Left lobe of liver (tissue), 2 donors: ENCODE data around the gene ESRP2. TPM values are rescaled to one million over a fixed set of nuclear protein-coding genes. Genes with fewer than 3 reads are reported as not detected.
A peak's percentile ranks its signal among the peaks of the same experiment; 100 is the strongest.

ENCODE experiments used
- ATAC-seq: fragments of 200-7000 bp; cut with Tn5 transposase; one replicate; pipeline ENCODE4 v1.9.1; 2020; ENCODE audit warnings: mild to moderate bottlenecking, moderate library complexity
- DNase-seq: peaks from one replicate; pipeline ENCODE4 v3.0.0-alpha.2; 2020; ENCODE audit warnings: low spot score
- total RNA-seq: library from RNA; stranded (reverse); gene quantifications from one replicate; pipeline ENCODE4 v1.2.1, GENCODE V29; 2021
- donor health status: DM: no; HTN: no; CAD: no; lungs with moderate emphysema.
- donor health status: DM: no; HTN: yes; CAD: no.

ESRP2 gene
- total RNA-seq, 1 donor from 2014 or later: 78.9 TPM

GRCh38 chr16:68264128-68265077 is 28.5 kb upstream of the ESRP2 start, which contains the start of gene SLC7A6:
SLC7A6 (plus strand) TSS chr16:68264526; CDS start chr16:68274727, 10,201 bp downstream.
- DNase-seq (peak; percentile 73), ATAC-seq (peak; percentile 89)

GRCh38 chr16:68263559-68264127 is 27.7 kb upstream of the ESRP2 start:
- ATAC-seq (no peak), DNase-seq (no peak)

GRCh38 chr16:68259007-68259825 is 23.3 kb upstream of the ESRP2 start:
- DNase-seq: no peak
- ATAC-seq: no peak

- no peak for ATAC-seq
- DNase-seq: no peak
Measured at GRCh38 chr16:68257906-68258800, 22.2 kb upstream of the ESRP2 start.

- DNase-seq: no peak
- ATAC-seq: no peak
Measured at GRCh38 chr16:68257251-68257905, 21.5 kb upstream of the ESRP2 start.

GRCh38 chr16:68255712-68256111 is 19.8 kb upstream of the ESRP2 start:
- DNase-seq: no peak
- ATAC-seq: no peak

GRCh38 chr16:68253721-68254120 is 17.8 kb upstream of the ESRP2 start:
- DNase-seq (no peak), ATAC-seq (no peak)

GRCh38 chr16:68252383-68252782 is 16.5 kb upstream of the ESRP2 start:
- ATAC-seq (no peak), DNase-seq (no peak)

- no peak for DNase-seq
- ATAC-seq: no peak
Measured at GRCh38 chr16:68251832-68252231, 15.9 kb upstream of the ESRP2 start.

GRCh38 chr16:68250951-68251350 is 15.0 kb upstream of the ESRP2 start:
- DNase-seq: no peak

GRCh38 chr16:68249371-68249770 is 13.4 kb upstream of the ESRP2 start:
- DNase-seq: no peak

More at GRCh38 chr16:68250951-68251350, 15.0 kb upstream of the ESRP2 start:
- ATAC-seq: no peak

GRCh38 chr16:68247932-68248331 is 12.0 kb upstream of the ESRP2 start:
- DNase-seq: peak; percentile 83
- ATAC-seq: peak; percentile 70

More at GRCh38 chr16:68249371-68249770, 13.4 kb upstream of the ESRP2 start:
- no peak for ATAC-seq

- ATAC-seq (no peak), DNase-seq (no peak)
Measured at GRCh38 chr16:68247400-68247799, 11.5 kb upstream of the ESRP2 start.

- DNase-seq (no peak), ATAC-seq (no peak)
Measured at GRCh38 chr16:68246666-68247065, 10.7 kb upstream of the ESRP2 start.

GRCh38 chr16:68246121-68246520 is 10.2 kb upstream of the ESRP2 start:
- DNase-seq (no peak), ATAC-seq (no peak)

GRCh38 chr16:68244903-68245853 is 9.3 kb upstream of the ESRP2 start, which contains the start of gene PLA2G15:
PLA2G15 (plus strand) TSS chr16:68245373; CDS start chr16:68245427, 54 bp downstream.
- ATAC-seq: peak; percentile 86

GRCh38 chr16:68244481-68244902 is 8.6 kb upstream of the ESRP2 start:
- peak; percentile 0 for ATAC-seq
- no peak for DNase-seq

More at GRCh38 chr16:68244903-68245853, 9.3 kb upstream of the ESRP2 start, which contains the start of gene PLA2G15:
- peak; percentile 97 for DNase-seq
